ENCODE results near the gene PARD3B. TPM values are rescaled to one million over a fixed set of nuclear protein-coding genes. Genes with fewer than 3 reads are reported as not detected.

Gene PARD3B
- total RNA-seq, 2 experiments from 2014 or later: 0.11 to 0.88 TPM

- peaks cover 7% of the 10 kb centered on the region for H3K27me3 Mint-ChIP-seq
- TF ChIP-seq CTCF (IDR thresholded peaks at IDR 0.05): no peak
- POLR2A ChIA-PET: interaction anchor here (0.6 to 0.7 kb wide), 2 partner anchors 111 to 322 kb away, joined by 3 read pairs; no protein-coding TSS in a partner anchor
- ATAC-seq: no peak
- H3K4me1 Mint-ChIP-seq (ENCODE audit: low read depth): no peaks in the 10 kb centered on the region
- CTCF ChIA-PET: no interaction called here
- no peaks in the 10 kb centered on the region for H3K36me3 Mint-ChIP-seq (ENCODE audit: low read depth)
- intact Hi-C loops (cut with micrococcal nuclease): no loop called here
- no peak overlapping the region for H3K4me3 Mint-ChIP-seq
- no peak overlapping the region for H3K27ac Mint-ChIP-seq
- H3K9me3 Mint-ChIP-seq: no peaks in the 10 kb centered on the region
- no peak for DNase-seq
Measured at GRCh38 chr2:205477016-205477705, 931.9 kb downstream of the PARD3B start.

- TF ChIP-seq CTCF (IDR thresholded peaks at IDR 0.05): no peak
- Mint-ChIP-seq H3K27me3 (peaks cover 2% of the 10 kb centered on the region), H3K4me3 (no peak overlapping the region), H3K36me3 (ENCODE audit: low read depth) (no peaks in the 10 kb centered on the region), H3K27ac (no peak overlapping the region), H3K9me3 (no peaks in the 10 kb centered on the region), H3K4me1 (ENCODE audit: low read depth) (no peaks in the 10 kb centered on the region)
- ATAC-seq: no peak
- POLR2A ChIA-PET: no interaction called here
- intact Hi-C loops (cut with micrococcal nuclease): no loop called here
- CTCF ChIA-PET: no interaction called here
- DNase-seq: no peak
Measured at GRCh38 chr2:205481861-205482260, 936.6 kb downstream of the PARD3B start.

GRCh38 chr2:205482399-205483081 is 937.3 kb downstream of the PARD3B start:
- Mint-ChIP-seq H3K27me3 (peaks cover under 1% of the 10 kb centered on the region), H3K27ac (no peak overlapping the region), H3K9me3 (no peaks in the 10 kb centered on the region), H3K4me3 (no peak overlapping the region), H3K4me1 (ENCODE audit: low read depth) (no peaks in the 10 kb centered on the region), H3K36me3 (ENCODE audit: low read depth) (no peaks in the 10 kb centered on the region)
- ChIA-PET CTCF (interaction anchor here (2.4 kb wide), 1 partner anchor 193 kb away, joined by 5 read pairs; no protein-coding TSS in a partner anchor), POLR2A (no interaction called here)
- no peak for ATAC-seq
- intact Hi-C loops (cut with micrococcal nuclease): no loop called here
- no peak for TF ChIP-seq CTCF (IDR thresholded peaks at IDR 0.05)
- DNase-seq: no peak

GRCh38 chr2:205483095-205483494 is 937.8 kb downstream of the PARD3B start:
- Mint-ChIP-seq H3K4me3 (no peak overlapping the region), H3K27ac (no peak overlapping the region), H3K4me1 (ENCODE audit: low read depth) (no peaks in the 10 kb centered on the region), H3K36me3 (ENCODE audit: low read depth) (no peaks in the 10 kb centered on the region), H3K9me3 (no peaks in the 10 kb centered on the region), H3K27me3 (no peaks in the 10 kb centered on the region)
- DNase-seq (no peak), ATAC-seq (no peak)
- no peak for TF ChIP-seq CTCF (IDR thresholded peaks at IDR 0.05)
- POLR2A ChIA-PET: no interaction called here
- CTCF ChIA-PET: interaction anchor here (1.5 to 2.4 kb wide), 2 partner anchors 15 to 193 kb away, joined by 3 to 5 read pairs; no protein-coding TSS in a partner anchor
- intact Hi-C loops (cut with micrococcal nuclease): no loop called here

GRCh38 chr2:205484215-205484614 is 938.9 kb downstream of the PARD3B start:
- CTCF ChIA-PET: interaction anchor here (1.5 to 2.4 kb wide), 2 partner anchors 16 to 192 kb away, joined by 3 to 5 read pairs; no protein-coding TSS in a partner anchor
- TF ChIP-seq CTCF (IDR thresholded peaks at IDR 0.05): no peak
- no peaks in the 10 kb centered on the region for H3K36me3 Mint-ChIP-seq (ENCODE audit: low read depth)
- ATAC-seq (no peak), DNase-seq (no peak)
- H3K27ac Mint-ChIP-seq: no peak overlapping the region
- H3K4me3 Mint-ChIP-seq: no peak overlapping the region
- no peaks in the 10 kb centered on the region for H3K4me1 Mint-ChIP-seq (ENCODE audit: low read depth)
- POLR2A ChIA-PET: no interaction called here
- no peaks in the 10 kb centered on the region for H3K9me3 Mint-ChIP-seq
- H3K27me3 Mint-ChIP-seq: no peaks in the 10 kb centered on the region
- intact Hi-C loops (cut with micrococcal nuclease): no loop called here
